LoVo (cell line): ENCODE data around the gene DPYSL4.

Source experiments
- DNase-seq: peaks from one replicate; pipeline ENCODE4 v3.0.0-alpha.2; 2016; ENCODE audit warnings: low spot score

The DPYSL4 gene

DNA sequence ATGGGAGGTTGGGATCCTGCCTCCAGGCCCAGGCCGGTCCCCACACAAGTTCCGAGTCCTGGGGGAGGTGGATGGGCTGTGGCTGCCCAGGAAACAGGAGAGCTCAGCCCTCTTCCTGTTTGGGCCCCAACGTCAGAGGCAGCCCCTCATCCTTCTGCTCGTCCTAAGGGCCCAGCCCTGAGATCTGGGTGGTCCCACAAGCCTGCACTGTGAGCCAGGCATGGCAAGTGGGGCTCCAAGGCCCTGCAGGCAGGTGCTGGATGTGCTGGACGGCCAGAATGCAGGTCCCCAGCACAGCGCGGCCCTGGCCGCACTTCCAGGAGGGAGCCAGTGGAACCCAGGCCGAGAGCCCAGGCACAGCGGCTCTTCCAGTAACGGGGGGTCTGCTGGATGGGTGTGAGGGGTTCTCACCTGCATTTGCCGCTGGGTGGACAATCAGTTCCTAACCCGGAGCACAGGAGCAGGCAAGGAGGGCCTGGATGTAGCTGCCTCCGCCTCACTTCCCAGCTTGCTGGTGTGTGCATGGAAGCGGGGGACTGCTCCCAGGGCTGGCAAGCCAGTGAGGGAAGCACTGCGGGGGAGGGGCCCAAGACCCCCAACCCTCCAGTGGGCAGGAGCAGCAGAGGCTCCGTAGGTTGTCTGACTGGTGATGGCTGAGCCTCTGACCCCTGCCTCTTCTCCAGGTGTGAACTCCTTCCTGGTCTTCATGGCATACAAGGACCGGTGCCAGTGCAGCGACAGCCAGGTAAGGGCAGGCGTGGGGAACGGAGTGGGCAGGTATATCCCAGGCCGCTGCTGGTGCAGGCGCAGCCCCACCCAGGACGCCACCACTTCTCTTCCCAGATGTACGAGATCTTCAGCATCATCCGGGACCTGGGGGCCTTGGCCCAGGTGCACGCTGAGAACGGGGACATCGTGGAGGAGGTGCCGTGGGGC lies 9.7 kb downstream of the DPYSL4 start:
- DNase-seq: no peak

DNA sequence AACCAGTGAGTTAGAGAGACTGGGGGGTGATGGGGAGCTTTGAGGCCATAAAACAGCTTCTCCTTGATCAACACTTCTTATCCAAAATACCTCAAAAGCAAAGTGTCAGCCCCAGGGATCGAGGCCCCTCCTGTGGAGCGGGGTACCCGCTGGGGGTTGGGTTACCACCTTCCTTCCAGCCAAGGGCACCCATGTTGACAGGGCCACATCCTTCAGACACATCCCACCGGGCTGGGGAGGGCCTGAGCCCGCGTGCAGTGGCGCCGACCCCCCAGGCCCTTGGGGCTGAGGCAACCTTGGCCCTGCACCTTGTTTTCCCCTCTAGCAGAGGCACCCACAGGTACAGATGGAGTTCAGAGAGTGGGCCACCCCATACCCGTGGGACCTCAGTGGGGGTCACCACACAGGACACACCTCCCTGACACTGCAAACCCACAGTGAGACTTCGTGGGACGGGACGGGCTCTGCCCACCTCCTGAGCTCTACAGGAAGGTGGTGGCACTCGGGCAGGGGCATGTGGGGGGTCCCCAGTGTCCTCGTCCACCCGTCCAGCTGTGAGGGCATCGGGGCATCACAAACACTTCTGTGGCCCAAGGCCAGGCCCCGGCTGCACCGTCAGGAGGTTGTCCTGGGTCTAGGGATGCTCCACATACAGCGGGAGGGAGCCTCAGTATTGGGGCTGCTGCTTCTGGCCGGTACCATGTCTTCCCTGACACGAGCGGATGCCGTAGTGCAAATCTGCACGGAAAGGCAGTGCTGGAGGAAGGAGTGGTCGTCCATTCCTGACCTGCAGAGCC lies 10.7 kb downstream of the DPYSL4 start:
- DNase-seq: no peak

DNA sequence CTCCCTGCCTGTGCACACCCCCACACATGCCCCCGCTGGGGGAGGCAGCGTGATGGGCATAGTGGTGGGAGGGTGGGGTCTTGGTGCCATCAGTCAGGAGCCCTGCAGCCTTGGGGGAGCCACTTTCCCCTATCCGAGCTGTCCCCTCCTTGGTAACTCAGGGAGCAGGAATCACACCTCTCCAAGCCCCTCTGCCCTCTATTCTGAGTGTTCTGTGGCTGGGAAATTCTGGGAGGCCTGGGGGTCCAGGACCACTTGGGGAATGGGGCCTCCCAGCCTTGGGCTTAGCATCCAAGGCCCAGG lies 11.3 kb downstream of the DPYSL4 start:
- DNase-seq: no peak

DNA sequence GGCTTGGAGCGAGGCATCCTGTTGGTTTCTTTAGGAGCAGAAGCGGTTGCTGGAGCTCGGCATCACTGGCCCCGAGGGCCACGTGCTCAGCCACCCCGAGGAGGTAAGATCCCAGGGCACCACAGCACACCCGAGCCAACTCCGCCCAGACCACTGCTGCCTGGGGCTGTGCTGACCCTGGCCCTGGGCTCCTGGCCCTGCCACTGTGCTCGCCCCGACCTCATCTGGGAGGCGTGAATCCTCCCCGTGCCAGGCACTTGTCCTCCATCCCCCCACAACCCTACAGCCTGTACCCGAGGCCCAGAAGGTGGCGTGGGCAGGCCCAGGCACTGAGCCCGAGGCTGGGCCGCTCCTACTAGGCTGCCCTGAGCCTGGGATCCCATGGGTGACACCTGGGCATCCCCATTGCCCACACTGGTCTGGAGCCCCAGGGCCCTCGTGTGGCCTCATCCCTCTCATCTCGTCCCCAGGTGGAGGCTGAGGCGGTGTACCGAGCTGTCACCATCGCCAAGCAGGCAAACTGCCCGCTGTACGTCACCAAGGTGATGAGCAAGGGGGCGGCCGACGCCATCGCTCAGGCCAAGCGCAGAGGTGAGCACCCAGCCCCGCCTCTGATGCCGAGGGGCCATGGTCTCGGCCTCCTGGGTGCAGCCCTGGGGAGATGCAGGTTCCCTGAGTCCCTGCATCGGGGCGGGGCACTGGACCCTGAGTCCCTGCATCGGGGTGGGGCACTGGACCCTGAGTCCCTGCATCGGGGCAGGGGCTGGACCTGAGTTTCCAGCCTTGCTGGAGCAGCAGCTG lies 11.8 kb downstream of the DPYSL4 start:
- no peak for DNase-seq

DNA sequence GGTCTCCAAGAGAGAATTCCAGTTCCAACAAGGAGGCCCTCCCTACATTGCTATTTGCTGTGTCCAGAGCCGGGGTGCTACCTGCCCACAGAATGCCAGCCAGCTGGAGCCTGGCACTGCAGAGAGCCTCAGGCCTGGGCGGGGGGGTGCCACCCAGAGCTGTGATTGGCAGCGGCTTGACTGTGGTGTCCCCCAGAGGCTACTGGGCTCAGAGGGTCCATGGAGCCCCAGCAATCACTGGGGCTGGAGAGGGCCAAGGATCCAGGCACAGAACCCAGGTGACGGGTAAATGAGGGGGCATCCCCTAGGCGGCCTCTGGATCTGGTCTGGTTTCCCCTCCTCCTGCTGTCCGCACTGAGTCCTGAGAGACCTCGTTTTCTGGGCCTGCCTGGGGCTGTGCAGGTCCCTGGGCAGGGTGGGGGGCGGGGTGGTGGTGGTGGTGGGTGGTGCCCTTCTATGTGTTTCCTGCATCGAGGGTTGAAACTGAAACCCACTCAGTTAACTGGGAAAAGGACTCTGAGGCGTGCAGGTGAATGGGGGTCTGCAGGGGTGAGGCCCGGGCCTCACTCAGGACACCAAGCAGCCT lies 12.6 kb downstream of the DPYSL4 start:
- DNase-seq: no peak

DNA sequence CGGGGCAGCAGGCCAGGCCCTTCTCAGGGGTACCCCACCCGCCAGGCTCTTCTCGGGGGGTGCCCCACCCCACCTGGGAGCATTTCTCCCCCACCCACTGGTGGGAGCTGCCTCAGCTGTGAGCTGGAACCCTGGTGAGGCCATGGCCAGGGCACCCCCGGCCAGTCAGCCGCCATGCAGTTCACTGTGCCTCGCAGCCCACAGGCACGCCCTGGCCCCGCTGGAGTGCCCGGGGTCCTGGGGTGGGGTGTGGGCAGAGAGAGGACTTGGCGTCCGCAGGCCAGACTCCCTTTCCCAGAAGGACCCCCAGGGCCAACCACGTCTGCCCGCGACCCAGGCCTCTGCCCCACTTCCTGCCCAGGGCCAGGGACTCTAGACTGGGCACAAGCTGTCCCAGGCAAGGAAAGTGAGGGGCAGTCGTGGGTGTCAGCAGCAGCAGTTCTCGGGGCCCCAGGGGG lies 13.1 kb downstream of the DPYSL4 start:
- DNase-seq: no peak

DNA sequence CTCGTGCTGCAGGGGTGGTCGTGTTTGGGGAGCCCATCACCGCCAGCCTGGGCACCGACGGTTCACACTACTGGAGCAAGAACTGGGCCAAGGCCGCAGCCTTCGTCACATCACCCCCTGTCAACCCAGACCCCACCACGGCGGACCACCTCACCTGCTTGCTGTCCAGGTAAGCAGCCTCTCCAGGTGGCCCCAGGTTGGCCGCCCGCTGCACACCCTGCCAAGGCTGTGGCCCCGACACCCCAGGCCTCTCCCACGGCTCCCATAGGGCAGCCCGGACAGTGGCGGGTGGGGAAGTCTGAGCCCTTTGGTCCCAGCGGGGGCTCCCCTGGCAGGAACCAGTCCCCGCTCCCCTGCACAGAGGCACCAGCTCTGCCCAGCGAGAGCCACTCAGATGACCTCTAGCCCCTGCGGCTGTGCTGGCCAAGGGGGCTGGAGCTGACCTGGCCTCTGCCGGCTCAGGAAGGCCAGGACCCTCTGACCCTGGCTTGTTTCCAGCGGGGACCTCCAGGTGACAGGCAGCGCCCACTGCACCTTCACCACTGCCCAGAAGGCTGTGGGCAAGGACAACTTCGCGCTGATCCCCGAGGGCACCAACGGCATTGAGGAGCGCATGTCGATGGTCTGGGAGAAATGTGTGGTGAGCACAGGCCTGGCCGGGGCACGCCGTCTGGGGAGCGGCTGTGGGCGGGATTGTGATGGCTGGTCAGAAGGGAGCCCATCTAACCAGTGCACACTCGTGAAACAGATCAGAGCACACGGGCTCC lies 13.8 kb downstream of the DPYSL4 start:
- no peak for DNase-seq

DNA sequence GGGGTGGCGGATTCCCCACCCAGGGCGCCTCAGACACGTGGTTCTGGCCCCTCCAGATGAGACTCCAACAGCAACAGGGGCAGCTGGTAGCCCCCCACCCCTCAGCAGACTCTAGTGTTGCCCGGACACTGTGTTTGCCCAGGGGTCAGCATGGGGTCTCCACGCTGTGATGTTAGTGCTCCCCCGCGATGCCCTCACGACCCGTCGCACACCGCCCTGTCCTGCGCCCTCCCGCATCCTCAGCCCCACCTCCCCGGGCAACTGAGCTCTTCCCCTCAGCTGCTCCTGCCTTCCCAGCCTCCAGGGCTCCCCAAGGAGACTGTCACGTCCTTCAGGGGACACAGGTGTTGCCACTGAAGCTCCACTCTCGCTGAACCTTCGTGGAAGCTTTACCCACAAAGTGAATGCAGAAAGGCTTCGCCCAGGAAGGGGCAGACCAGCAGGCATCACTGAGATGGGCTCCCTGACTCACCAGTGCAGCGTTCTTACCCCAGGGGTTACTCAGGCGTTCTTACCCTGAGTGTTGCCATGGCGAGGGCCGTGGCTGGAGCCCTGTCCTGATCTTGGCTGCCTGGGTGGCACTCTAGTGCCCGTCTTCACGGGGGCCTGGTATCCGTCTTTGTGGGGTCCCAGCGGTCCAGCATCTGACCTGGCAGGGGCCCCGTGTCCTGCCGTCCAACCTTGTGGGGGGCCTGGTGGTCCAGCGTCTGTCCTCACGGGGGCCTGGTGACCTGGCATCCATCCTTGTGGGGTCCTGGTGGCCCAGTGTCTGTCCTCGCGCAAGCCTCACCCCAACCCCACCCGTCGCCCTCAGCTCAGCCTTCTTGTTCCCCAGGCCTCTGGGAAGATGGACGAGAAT lies 14.6 kb downstream of the DPYSL4 start:
- DNase-seq: no peak

DNA sequence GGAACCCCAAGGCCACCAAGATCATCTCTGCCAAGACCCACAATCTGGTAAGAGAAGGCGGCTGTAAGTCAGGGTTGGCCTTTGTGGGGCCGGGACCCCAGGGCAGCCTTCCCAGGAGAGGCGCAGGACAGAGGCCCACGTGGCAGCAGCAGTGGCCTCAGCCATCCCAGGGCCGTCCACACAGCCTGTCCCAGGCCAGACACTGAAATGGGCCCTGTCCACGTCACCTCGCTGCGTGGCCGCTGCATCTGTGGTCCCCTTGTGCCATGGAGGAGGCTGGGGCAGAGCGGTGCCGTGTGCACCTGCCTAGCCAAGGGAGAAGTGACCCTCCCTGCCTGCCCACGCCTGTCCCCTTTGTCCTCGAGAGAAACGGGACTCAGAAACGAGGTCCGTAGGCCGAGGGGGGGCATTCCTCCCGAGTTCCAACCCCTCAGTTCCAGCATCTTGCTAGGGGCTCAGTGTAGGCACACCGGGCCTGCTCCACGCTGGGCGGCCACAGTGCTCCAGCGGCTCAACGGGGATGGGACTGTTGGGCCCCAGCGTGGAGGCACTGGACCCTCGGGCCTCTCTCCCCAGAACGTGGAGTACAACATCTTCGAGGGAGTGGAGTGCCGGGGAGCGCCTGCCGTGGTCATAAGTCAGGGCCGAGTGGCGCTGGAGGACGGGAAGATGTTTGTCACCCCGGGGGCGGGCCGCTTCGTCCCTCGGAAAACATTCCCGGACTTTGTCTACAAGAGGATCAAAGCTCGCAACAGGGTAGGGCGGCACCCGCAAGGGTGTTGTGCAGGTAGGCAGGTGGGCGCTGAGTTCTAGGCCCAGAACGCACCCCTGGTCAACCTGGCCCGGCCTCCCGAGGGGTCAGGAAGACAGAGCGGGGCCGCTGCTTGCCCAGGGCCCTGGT lies 15.6 kb downstream of the DPYSL4 start:
- DNase-seq: no peak

DNA sequence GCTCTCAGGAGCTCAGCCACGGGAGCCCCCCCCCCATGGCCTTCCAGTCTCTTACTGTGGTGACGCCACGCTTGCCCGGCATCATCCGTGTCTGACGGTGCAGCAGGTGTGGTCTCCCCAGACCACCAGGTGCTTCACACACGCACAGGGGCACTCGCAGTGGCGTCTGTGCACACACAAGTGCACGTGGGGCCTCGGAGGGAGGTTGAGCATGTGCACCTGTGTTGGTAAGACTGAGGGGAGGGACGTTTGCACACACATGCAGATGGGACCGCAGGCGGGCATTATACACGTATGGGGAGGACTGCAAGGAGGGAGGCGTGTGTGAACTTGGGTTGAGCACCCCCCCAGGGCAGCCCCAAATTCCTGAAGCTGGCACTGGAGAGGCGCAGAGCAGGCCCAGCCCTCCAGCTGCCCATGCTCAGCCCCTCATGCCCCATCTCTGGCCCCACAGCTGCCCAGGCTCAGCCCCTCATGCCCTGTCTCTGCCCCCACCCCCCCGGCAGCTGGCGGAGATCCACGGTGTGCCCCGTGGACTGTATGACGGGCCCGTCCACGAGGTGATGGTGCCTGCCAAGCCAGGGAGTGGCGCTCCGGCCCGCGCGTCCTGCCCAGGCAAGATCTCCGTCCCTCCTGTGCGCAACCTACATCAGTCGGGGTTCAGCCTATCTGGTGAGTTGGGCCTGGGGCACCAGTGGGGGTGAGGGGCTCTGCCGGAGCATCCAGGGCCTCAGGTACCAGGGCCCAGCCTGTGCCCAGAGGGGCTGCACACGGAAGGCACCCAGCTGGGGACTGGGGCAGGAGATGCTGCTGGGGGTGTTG lies 16.7 kb downstream of the DPYSL4 start:
- DNase-seq: no peak

DNA sequence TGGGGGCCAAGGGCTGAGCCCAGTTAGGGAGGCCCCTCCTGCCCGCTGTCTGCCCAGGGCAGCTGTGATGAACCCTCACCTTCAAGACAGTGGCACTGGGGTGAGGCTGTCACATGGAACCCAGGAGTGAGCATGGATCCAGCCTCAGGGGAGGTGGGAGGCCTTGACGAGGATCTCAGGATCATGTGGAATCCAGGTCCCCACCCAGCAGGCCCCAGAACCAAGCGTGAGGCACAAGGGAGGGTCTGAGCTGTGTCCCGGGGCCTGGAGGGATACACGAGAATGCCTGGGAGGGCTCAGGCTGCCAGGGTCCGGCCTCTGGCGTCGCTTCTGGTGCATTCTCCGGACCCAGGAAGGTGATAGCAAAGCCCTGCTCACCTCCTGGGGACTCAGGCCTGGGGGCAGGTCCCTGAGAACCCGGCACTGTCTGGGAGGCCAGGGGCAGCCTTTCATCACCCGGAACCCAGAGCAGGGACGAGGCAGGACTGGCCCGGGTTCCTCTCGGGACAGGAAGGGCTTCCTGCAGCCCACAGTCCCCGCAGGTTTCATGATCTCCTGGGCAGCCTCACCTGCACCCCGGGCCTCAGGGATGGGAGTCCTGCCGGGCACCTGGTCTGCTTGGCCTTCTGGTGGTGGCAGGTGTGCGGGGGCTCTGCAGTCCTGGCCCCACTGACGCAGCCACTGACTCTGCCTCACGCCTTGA lies 17.5 kb downstream of the DPYSL4 start:
- DNase-seq: no peak

DNA sequence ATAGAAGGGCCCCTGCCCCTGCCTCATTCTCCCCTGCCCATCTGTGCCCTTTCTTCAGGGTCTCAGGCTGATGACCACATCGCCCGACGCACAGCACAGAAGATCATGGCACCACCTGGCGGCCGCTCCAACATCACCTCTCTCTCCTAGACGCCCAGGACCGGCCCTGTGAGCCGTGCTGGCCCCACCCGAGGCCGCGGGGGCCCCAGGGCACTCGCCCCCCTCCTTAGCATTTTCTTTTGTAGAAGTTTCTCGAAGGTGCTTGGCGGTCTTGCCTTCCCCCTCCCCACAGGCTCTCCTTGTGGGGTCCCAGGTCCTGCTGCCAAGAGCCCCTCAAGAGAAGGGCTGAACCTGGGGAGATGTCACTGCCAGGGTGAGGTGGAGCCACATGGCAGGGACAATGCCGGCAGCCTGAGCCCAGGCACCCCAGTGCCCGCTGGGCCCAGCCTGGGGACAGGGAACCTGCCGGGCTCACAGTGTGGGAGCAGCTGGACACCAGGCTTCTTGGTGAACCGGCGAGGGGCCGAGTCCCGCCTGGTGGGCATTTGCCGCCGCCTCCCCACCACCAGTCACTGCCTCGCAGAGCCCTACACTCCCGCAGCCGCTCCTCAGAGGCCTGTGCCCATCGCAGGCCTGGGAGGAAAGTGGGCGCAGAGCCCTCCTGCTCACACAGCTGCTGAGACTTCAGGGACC lies 18.2 kb downstream of the DPYSL4 start:
- DNase-seq: no peak

DNA sequence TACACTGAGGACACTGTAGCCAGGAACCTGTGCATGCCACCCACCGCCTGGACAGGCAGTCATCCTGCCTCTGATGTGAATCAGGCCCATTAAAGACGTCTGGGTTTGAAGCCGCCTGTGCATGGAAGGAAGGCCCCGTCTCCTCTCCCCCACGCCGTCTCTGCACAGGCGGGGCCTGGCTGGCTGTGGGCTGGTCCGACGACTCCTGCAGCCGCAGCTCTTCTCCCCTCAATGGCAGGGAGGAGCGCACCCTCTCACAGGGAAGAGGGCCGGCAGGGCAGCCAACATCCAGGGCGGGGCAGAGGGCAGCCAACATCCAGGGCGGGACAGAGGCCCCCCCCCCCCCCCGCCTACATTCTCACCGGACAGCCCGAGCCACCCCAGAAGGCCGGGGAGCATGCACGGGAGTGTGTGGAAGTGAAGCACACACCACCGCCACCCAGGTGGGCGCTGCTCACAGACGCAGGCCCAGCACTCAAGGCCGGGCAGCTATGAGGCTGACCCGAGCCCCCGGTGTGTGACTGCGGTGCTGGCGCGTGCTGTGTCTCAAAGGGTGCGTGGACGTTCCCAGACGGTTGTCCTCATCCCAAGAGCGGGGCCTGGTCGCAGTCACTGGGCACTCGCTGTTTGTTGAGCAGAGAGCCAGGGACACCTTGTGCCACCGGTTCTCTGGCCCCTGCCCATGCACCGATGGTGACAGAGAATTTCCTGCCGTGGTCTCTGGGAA lies 19.1 kb downstream of the DPYSL4 start:
- DNase-seq: no peak

DNA sequence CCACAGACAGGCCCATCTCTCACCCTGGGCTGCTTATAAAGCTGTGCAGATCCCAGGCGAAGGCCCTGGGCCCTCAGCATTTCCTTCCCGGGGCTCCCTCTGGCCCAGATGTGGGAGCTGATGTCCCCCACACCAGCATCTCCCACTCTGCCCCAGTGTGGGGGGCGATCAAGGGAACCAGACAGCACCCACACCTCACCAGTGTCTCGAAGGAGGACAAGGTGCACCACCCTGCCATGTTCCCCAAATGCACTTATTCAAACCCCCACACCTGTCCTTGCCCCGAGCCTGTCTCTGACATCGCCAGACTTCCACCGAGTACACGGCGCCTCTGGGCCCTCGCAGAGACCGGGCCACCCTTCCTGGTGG lies 19.6 kb downstream of the DPYSL4 start:
- no peak for DNase-seq

DNA sequence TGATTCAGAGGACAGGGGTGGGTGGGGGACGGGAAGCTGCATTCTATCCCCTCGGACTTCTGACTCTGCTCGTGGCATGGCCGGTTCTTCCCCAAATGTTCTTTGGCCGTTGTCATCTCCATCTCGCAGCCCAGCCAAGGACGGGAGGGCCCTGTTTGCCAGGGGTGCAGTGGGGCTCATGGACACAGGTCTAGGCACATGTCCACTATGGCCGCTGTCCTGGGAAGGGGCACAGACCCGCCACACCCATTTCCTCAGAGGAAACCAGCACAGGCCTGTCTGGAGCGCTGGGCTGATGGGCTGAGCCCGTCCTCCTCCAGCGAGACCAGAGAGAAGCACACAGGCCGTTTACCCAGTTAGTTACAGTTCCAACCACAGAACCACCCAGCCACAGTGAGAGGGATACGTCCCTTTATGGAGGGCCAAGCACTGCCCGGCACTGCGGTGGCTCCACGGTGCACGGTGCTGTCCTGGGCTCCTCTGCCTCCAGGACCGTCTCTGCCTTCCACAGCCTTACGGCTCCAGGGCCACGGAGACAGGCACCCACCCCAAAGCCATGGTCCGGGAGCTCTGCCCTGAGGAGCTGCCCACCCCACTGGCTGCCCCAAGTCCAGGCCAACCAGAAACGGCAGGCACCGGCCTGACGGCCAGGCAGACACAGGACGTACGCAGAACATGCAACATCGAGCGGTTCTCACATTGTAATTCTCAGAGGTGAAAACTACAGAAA lies 20.2 kb downstream of the DPYSL4 start:
- DNase-seq: no peak
